ENCODE measurements around the gene SLC39A12.
A peak's percentile ranks its signal among the peaks of the same experiment; 100 is the strongest.

The SLC39A12 gene

GRCh38 chr10:17954861-17955260 lies 3.1 kb downstream of the SLC39A12 start:
- Histone ChIP-seq H3K27me3 (replicated peaks; ENCODE audit: control insufficient read depth, insufficient read depth, low read length) (no peaks in the 10 kb centered on the region), H3K36me3 (ENCODE audit: control insufficient read depth, insufficient read depth, low read length) (no peaks in the 10 kb centered on the region), H3K4me3 (replicated peaks; ENCODE audit: low read depth, low read length) (no peak overlapping the region)
- TF ChIP-seq, protein P1, sequence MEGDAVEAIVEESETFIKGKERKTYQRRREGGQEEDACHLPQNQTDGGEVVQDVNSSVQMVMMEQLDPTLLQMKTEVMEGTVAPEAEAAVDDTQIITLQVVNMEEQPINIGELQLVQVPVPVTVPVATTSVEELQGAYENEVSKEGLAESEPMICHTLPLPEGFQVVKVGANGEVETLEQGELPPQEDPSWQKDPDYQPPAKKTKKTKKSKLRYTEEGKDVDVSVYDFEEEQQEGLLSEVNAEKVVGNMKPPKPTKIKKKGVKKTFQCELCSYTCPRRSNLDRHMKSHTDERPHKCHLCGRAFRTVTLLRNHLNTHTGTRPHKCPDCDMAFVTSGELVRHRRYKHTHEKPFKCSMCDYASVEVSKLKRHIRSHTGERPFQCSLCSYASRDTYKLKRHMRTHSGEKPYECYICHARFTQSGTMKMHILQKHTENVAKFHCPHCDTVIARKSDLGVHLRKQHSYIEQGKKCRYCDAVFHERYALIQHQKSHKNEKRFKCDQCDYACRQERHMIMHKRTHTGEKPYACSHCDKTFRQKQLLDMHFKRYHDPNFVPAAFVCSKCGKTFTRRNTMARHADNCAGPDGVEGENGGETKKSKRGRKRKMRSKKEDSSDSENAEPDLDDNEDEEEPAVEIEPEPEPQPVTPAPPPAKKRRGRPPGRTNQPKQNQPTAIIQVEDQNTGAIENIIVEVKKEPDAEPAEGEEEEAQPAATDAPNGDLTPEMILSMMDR (IDR thresholded peaks at IDR 0.05; ENCODE audit: insufficient read depth, low read length, poor library complexity, severe bottlenecking) = no peak
- DNase-seq (ENCODE audit: extremely low read depth, insufficient read length) = no peak

- Histone ChIP-seq H3K4me3 (replicated peaks; ENCODE audit: low read depth, low read length) (no peak overlapping the region), H3K36me3 (ENCODE audit: control insufficient read depth, insufficient read depth, low read length) (no peaks in the 10 kb centered on the region), H3K27me3 (replicated peaks; ENCODE audit: control insufficient read depth, insufficient read depth, low read length) (no peaks in the 10 kb centered on the region)
- TF ChIP-seq, protein P1 (IDR thresholded peaks at IDR 0.05; ENCODE audit: insufficient read depth, low read length, poor library complexity, severe bottlenecking) = no peak
- DNase-seq (ENCODE audit: extremely low read depth, insufficient read length) = no peak
Observed at GRCh38 chr10:17958049-17958448, 6.3 kb downstream of the SLC39A12 start.

DNA sequence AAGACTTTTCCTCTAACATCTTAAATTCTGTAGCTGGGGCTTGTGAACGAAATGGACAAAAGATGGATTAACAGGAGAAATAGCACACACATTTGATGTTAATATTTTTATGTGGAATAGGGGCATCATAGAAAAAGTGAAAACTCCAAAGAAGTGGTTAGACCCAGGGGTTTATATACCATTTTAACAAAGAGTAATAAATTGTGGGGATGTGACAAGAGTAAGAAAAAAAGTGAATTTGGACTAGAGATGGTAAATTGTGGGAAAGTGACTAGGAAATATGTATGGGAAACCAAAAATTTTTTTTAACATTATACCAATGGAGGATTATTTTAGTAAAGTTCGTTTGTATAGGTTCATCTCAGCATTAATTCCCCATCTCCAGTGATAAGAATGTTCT lies 8.2 kb downstream of the SLC39A12 start:
- H3K36me3 ChIP-seq (ENCODE audit: control insufficient read depth, insufficient read depth, low read length) = no peaks in the 10 kb centered on the region
- H3K27me3 ChIP-seq (replicated peaks; ENCODE audit: control insufficient read depth, insufficient read depth, low read length) = no peaks in the 10 kb centered on the region; the same call in 1 of the 2 replicates
- no peak for DNase-seq (ENCODE audit: extremely low read depth, insufficient read length)
- no peak overlapping the region for H3K4me3 ChIP-seq (replicated peaks; ENCODE audit: low read depth, low read length)
- TF ChIP-seq, protein P1 (IDR thresholded peaks at IDR 0.05; ENCODE audit: insufficient read depth, low read length, poor library complexity, severe bottlenecking) = no peak

- TF ChIP-seq, protein P1 (IDR thresholded peaks at IDR 0.05; ENCODE audit: insufficient read depth, low read length, poor library complexity, severe bottlenecking) = no peak
- Histone ChIP-seq H3K27me3 (replicated peaks; ENCODE audit: control insufficient read depth, insufficient read depth, low read length) (no peaks in the 10 kb centered on the region; the same call in 1 of the 2 replicates), H3K4me3 (replicated peaks; ENCODE audit: low read depth, low read length) (no peak overlapping the region), H3K36me3 (ENCODE audit: control insufficient read depth, insufficient read depth, low read length) (no peaks in the 10 kb centered on the region)
- DNase-seq (ENCODE audit: extremely low read depth, insufficient read length) = peak; percentile 20
Observed at GRCh38 chr10:17961551-17962422, 10.1 kb downstream of the SLC39A12 start.

GRCh38 chr10:17963431-17963830 lies 11.7 kb downstream of the SLC39A12 start:
- no peak for DNase-seq (ENCODE audit: extremely low read depth, insufficient read length)
- H3K36me3 ChIP-seq (ENCODE audit: control insufficient read depth, insufficient read depth, low read length) = no peaks in the 10 kb centered on the region
- TF ChIP-seq, protein P1 (IDR thresholded peaks at IDR 0.05; ENCODE audit: insufficient read depth, low read length, poor library complexity, severe bottlenecking) = no peak
- H3K4me3 ChIP-seq (replicated peaks; ENCODE audit: low read depth, low read length) = no peak overlapping the region
- H3K27me3 ChIP-seq (replicated peaks; ENCODE audit: control insufficient read depth, insufficient read depth, low read length) = no peaks in the 10 kb centered on the region; the same call in 1 of the 2 replicates
